ENCODE results near the gene HOXA10. TPM values are rescaled to one million over a fixed set of nuclear protein-coding genes. Genes with fewer than 3 reads are reported as not detected.

Gene HOXA10
- total RNA-seq, 1 experiment from 2014 or later, result 19.6 TPM

DNA sequence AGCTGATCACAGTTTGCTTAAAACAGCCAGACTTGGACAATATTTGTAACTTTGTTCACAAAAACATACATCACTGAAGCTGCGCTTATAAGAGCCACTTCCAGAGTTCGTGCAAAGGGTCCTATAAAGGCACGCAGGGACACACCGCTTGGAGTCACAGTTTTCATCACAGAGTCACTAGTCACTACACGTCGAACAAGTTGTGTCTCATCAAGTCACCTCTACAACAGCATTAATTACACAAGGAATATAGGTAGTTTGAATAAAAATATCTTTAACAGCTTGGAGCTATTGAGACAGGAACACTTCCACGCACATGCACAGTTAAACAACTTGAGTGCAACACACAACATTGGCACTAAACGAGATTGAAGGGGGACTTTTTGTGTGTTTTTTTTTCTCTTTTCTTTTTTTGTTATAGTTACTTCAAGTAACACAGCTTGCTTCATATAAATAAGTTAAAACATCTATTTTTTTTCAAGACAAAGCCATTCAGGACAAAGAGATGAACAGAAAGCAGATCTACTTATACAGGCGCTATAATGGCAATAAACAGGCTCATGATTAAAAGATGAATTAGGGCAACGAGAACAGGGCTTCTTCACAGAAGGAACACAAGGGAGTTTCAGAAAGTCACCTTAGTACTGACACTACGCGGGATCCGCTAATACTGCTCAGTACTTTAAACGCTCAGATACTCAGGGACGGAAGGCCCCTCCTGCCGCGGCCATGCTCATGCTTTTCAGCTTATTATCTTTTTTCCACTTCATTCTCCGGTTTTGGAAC, 32.8 kb downstream of the HOXA10 start:
- Histone ChIP-seq H3K4me1 (ENCODE audit: control insufficient read depth in 1 of 2, insufficient read depth in 2 of 2, low read length in 2 of 2) (peaks cover 6 to 21% of the 10 kb centered on the region in 2 experiments), H3K9ac (ENCODE audit: low read length) (no peak overlapping the region), H3K27ac (ENCODE audit: low read depth, low read length) (no peak overlapping the region), H4K20me1 (ENCODE audit: insufficient read depth) (no peaks in the 10 kb centered on the region), H3K36me3 (ENCODE audit: control insufficient read depth in 1 of 2, insufficient read depth in 2 of 2, low read length in 2 of 2) (peaks cover 8 to 12% of the 10 kb centered on the region in 2 experiments; a peak in 3 of 4 replicates), H3K79me2 (ENCODE audit: insufficient read depth, low read length) (no peaks in the 10 kb centered on the region), H3K9me3 (ENCODE audit: control insufficient read depth in 1 of 2, insufficient read depth in 1 of 2, low read depth in 1 of 2, low read length in 2 of 2) (no peaks in the 10 kb centered on the region), H3K4me3 (replicated peaks in 1 of 2; ENCODE audit: low read depth in 1 of 2, low read length in 2 of 2) (no peak overlapping the region), H2AFZ (ENCODE audit: low read depth, low read length, poor library complexity, severe bottlenecking) (no peak overlapping the region), H3K4me2 (ENCODE audit: low read length) (no peak overlapping the region), H3K9me2 (ENCODE audit: insufficient read depth) (no peaks in the 10 kb centered on the region), H3K27me3 (ENCODE audit: insufficient read depth, low read length) (no peaks in the 10 kb centered on the region)
- ATAC-seq (no peak), DNase-seq (ENCODE audit: low read depth, low spot score) (no peak)
- TF ChIP-seq ELF1 (IDR thresholded peaks at IDR 0.05; ENCODE audit: borderline replicate concordance, low read depth), result no peak
- TF ChIP-seq EZH2phosphoT487 (IDR thresholded peaks at IDR 0.05; ENCODE audit: borderline replicate concordance), result no peak
- TF ChIP-seq POLR2AphosphoS5 (IDR thresholded peaks at IDR 0.05; ENCODE audit: low read depth, low read length), result no peak
- TF ChIP-seq, protein P1, sequence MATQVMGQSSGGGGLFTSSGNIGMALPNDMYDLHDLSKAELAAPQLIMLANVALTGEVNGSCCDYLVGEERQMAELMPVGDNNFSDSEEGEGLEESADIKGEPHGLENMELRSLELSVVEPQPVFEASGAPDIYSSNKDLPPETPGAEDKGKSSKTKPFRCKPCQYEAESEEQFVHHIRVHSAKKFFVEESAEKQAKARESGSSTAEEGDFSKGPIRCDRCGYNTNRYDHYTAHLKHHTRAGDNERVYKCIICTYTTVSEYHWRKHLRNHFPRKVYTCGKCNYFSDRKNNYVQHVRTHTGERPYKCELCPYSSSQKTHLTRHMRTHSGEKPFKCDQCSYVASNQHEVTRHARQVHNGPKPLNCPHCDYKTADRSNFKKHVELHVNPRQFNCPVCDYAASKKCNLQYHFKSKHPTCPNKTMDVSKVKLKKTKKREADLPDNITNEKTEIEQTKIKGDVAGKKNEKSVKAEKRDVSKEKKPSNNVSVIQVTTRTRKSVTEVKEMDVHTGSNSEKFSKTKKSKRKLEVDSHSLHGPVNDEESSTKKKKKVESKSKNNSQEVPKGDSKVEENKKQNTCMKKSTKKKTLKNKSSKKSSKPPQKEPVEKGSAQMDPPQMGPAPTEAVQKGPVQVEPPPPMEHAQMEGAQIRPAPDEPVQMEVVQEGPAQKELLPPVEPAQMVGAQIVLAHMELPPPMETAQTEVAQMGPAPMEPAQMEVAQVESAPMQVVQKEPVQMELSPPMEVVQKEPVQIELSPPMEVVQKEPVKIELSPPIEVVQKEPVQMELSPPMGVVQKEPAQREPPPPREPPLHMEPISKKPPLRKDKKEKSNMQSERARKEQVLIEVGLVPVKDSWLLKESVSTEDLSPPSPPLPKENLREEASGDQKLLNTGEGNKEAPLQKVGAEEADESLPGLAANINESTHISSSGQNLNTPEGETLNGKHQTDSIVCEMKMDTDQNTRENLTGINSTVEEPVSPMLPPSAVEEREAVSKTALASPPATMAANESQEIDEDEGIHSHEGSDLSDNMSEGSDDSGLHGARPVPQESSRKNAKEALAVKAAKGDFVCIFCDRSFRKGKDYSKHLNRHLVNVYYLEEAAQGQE (IDR thresholded peaks at IDR 0.05; ENCODE audit: low read depth), result no peak
- TF ChIP-seq SRF (IDR thresholded peaks at IDR 0.05; ENCODE audit: low read depth), result no peak
- no peak for TF ChIP-seq RAD21 (IDR thresholded peaks at IDR 0.05; ENCODE audit: low read depth)
- no peak for TF ChIP-seq CBX3 (IDR thresholded peaks at IDR 0.05; ENCODE audit: low read depth)
- TF ChIP-seq, protein P2, sequence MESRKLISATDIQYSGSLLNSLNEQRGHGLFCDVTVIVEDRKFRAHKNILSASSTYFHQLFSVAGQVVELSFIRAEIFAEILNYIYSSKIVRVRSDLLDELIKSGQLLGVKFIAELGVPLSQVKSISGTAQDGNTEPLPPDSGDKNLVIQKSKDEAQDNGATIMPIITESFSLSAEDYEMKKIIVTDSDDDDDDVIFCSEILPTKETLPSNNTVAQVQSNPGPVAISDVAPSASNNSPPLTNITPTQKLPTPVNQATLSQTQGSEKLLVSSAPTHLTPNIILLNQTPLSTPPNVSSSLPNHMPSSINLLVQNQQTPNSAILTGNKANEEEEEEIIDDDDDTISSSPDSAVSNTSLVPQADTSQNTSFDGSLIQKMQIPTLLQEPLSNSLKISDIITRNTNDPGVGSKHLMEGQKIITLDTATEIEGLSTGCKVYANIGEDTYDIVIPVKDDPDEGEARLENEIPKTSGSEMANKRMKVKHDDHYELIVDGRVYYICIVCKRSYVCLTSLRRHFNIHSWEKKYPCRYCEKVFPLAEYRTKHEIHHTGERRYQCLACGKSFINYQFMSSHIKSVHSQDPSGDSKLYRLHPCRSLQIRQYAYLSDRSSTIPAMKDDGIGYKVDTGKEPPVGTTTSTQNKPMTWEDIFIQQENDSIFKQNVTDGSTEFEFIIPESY (IDR thresholded peaks at IDR 0.05; ENCODE audit: extremely low read depth, insufficient replicate concordance, low read length), result no peak
- no peak for TF ChIP-seq FOSL1 (IDR thresholded peaks at IDR 0.05; ENCODE audit: low read depth)
- TF ChIP-seq, protein P3, sequence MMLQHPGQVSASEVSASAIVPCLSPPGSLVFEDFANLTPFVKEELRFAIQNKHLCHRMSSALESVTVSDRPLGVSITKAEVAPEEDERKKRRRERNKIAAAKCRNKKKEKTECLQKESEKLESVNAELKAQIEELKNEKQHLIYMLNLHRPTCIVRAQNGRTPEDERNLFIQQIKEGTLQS (IDR thresholded peaks at IDR 0.05), result no peak
- TF ChIP-seq, protein P4, sequence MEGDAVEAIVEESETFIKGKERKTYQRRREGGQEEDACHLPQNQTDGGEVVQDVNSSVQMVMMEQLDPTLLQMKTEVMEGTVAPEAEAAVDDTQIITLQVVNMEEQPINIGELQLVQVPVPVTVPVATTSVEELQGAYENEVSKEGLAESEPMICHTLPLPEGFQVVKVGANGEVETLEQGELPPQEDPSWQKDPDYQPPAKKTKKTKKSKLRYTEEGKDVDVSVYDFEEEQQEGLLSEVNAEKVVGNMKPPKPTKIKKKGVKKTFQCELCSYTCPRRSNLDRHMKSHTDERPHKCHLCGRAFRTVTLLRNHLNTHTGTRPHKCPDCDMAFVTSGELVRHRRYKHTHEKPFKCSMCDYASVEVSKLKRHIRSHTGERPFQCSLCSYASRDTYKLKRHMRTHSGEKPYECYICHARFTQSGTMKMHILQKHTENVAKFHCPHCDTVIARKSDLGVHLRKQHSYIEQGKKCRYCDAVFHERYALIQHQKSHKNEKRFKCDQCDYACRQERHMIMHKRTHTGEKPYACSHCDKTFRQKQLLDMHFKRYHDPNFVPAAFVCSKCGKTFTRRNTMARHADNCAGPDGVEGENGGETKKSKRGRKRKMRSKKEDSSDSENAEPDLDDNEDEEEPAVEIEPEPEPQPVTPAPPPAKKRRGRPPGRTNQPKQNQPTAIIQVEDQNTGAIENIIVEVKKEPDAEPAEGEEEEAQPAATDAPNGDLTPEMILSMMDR (IDR thresholded peaks at IDR 0.05 in 2 of 3, conservative IDR thresholded peaks at IDR 0.05 in 1 of 3; ENCODE audit: borderline replicate concordance in 1 of 3, insufficient read depth in 1 of 3, low read depth in 2 of 3, low read length in 2 of 3), result no peak
- TF ChIP-seq EZH2 (IDR thresholded peaks at IDR 0.05), result no peak
- no peak for TF ChIP-seq EGR1 (IDR thresholded peaks at IDR 0.05; ENCODE audit: low read depth)
- TF ChIP-seq YY1 (IDR thresholded peaks at IDR 0.05; ENCODE audit: extremely low read depth, insufficient replicate concordance, low read depth, low read length), result no peak
- no peak for TF ChIP-seq SP1 (IDR thresholded peaks at IDR 0.05; ENCODE audit: low read depth)
- TF ChIP-seq TCF7L2 (IDR thresholded peaks at IDR 0.05; ENCODE audit: borderline replicate concordance, extremely low read depth, insufficient read depth, insufficient read length), result no peak
- TF ChIP-seq JUND (IDR thresholded peaks at IDR 0.05), result no peak
- no peak for TF ChIP-seq ZFX (IDR thresholded peaks at IDR 0.05)
- TF ChIP-seq ZNF274 (IDR thresholded peaks at IDR 0.05; ENCODE audit: low read depth, low read length), result no peak
- TF ChIP-seq POLR2A (IDR thresholded peaks at IDR 0.05; ENCODE audit: borderline replicate concordance, extremely low read depth, insufficient read depth, insufficient read length), result no peak
- ChIA-PET CTCF (interaction anchor here (0.6 to 0.7 kb wide), 2 partner anchors 48 to 233 kb away, joined by 3 to 6 read pairs; no protein-coding TSS in a partner anchor), POLR2A (interaction anchor here (0.7 kb wide), 1 partner anchor 9 kb away, joined by 3 read pairs; no protein-coding TSS in a partner anchor), RAD21 (ENCODE audit: low non-redundant PET in 1 of 2, low total read pairs in 2 of 2, uncharacterized antibody in 2 of 2, unreplicated experiment in 2 of 2) (no interaction called here)
- intact Hi-C loops (cut with micrococcal nuclease), result no loop called here
- no TSS peak for BruUV-seq (replicated peaks)
